PFSK-1 (cell line): ENCODE data around the gene RERE.

Source experiments
- FOXP2 ChIP-seq: optimal IDR thresholded peaks from 2 replicates; pipeline ENCODE3; 2011; ENCODE audit warnings: borderline replicate concordance, control low read depth, inconsistent platforms; ENCODE audit not compliant: insufficient read depth; ENCODE audit errors: extremely low read length, extremely low read depth
- POLR2AphosphoS5 ChIP-seq: IDR thresholded peaks from 2 replicates; pipeline ENCODE4 v1.6.1; 2012; ENCODE audit warnings: low read depth, mild to moderate bottlenecking, control low read depth, low read length, moderate library complexity
- REST ChIP-seq, 2 experiments: IDR thresholded peaks; 2 replicates each; pipeline versions ENCODE4 v1.6.1 to v1.8.0; 2011 to 2012; ENCODE audit warnings: low read depth in 2 of 2, low read length in 2 of 2, control low read depth in 1 of 2, inconsistent platforms in 1 of 2, mild to moderate bottlenecking in 1 of 2, moderate library complexity in 1 of 2; ENCODE audit not compliant: insufficient read depth in 1 of 2
- SIN3A ChIP-seq: IDR thresholded peaks from 2 replicates; pipeline ENCODE4 v1.6.1; 2012; ENCODE audit warnings: mild to moderate bottlenecking, low read length, moderate library complexity, borderline replicate concordance; ENCODE audit not compliant: insufficient read depth
- TAF1 ChIP-seq: IDR thresholded peaks from 2 replicates; pipeline ENCODE4 v1.6.1; 2012; ENCODE audit warnings: low read length, control low read depth, borderline replicate concordance; ENCODE audit not compliant: insufficient read depth

DNA sequence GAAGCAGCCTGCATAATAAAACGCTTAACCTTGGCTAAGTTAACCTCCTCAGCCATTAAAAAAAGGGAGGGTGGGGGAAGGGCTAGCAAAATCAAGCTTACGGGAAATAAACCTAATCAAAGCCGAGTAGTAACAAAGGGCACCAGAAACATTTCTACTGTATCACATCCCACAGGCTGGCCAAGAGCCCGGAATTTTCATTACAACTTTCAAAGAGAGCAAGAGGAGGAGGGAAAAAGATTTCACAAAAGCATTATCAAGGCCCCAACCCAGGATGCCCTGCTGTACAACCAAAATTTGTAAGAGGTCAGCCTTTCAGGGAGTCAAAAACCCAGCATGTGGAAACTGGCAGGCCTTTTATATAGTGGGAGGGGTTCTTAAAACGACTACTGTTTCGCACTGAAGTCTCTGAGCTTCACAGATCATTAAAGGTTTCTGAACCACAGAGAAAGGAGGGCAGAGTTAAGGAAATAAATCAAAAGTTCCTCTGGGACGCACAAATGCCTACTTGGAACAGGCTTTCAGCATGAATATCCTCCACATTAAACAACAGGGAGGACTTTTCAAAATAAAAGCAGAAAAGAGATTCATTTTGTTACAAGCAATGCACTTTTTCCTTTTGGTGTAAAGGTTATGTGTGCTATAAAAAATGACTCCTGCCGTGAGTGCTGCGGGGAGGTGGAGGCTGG is 409.1 kb downstream of the RERE start:
- no peak for TF ChIP-seq TAF1
- no peak for TF ChIP-seq POLR2AphosphoS5
- TF ChIP-seq REST (IDR thresholded peaks at IDR 0.05; ENCODE audit: insufficient read depth in 1 of 2, low read depth in 2 of 2, low read length in 2 of 2) = no peak
- TF ChIP-seq SIN3A = no peak
- no peak for TF ChIP-seq FOXP2
